ENCODE measurements around the gene EHBP1.

GRCh38 chr2:62711832-62712494 lies 6.5 kb downstream of the EHBP1 start:
- TF ChIP-seq CTCF (IDR thresholded peaks at IDR 0.05; ENCODE audit: low read depth, low read length) (no peak), POLR2A (IDR thresholded peaks at IDR 0.05; ENCODE audit: extremely low read depth, insufficient read length) (no peak)
